GM23338 (cell line): ENCODE data around the gene HEXB. TPM values are rescaled to one million over a fixed set of nuclear protein-coding genes. Genes with fewer than 3 reads are reported as not detected.

ENCODE experiments used
- ATAC-seq: fragments of 200-7000 bp; cut with Tn5 transposase; 3 replicates; pipeline ENCODE4 v1.9.1; 2020
- DNase-seq: peaks from one replicate; pipeline ENCODE4 v3.0.0-alpha.2; 2015; ENCODE audit warnings: low spot score
- H2AFZ ChIP-seq: fragments of 200-600 bp; sonication (generic); 2 replicates; pipeline ENCODE4 v1.8.0; 2016; ENCODE audit warnings: antibody characterized with exemption, mild to moderate bottlenecking, moderate library complexity
- H3F3A ChIP-seq: fragments of 200-600 bp; sonication (generic); replicated peaks from 2 replicates; pipeline ENCODE4 v1.8.0; 2017; ENCODE audit warnings: antibody characterized with exemption, mixed run types, low read depth
- H3K27ac ChIP-seq: fragments of 200-600 bp; sonication (generic); 2 replicates; pipeline ENCODE4 v1.6.1; 2016; ENCODE audit warnings: low read depth
- H3K27me3 ChIP-seq: fragments of 200-600 bp; sonication (generic); 2 replicates; pipeline ENCODE4 v1.8.0; 2016; ENCODE audit warnings: mild to moderate bottlenecking, mixed run types, moderate library complexity; ENCODE audit not compliant: insufficient read depth
- H3K36me3 ChIP-seq: fragments of 200-600 bp; sonication (generic); 2 replicates; pipeline ENCODE4 v1.8.0; 2016; ENCODE audit warnings: mild to moderate bottlenecking; ENCODE audit not compliant: insufficient read depth
- H3K4me1 ChIP-seq: fragments of 200-600 bp; sonication (generic); 2 replicates; pipeline ENCODE4 v1.8.0; 2016; ENCODE audit warnings: mild to moderate bottlenecking, moderate library complexity; ENCODE audit not compliant: insufficient read depth
- H3K4me2 ChIP-seq: fragments of 200-600 bp; sonication (generic); 2 replicates; pipeline ENCODE4 v1.7.1; 2017; ENCODE audit warnings: mixed run types
- H3K4me3 ChIP-seq: fragments of 200-600 bp; sonication (generic); 2 replicates; pipeline ENCODE4 v1.6.1; 2016; ENCODE audit warnings: mixed run types
- H3K79me2 ChIP-seq: fragments of 200-600 bp; sonication (generic); replicated peaks from 2 replicates; pipeline ENCODE4 v1.8.0; 2017; ENCODE audit warnings: mild to moderate bottlenecking; ENCODE audit not compliant: insufficient read depth
- H3K9me2 ChIP-seq: fragments of 200-600 bp; sonication (generic); 2 replicates; pipeline ENCODE4 v1.8.0; 2017; ENCODE audit not compliant: insufficient read depth
- H4K20me1 ChIP-seq: fragments of 200-600 bp; sonication (generic); replicated peaks from 2 replicates; pipeline ENCODE4 v1.8.0; 2017; ENCODE audit warnings: mild to moderate bottlenecking; ENCODE audit not compliant: insufficient read depth
- H3K27ac Mint-ChIP-seq: 2 replicates; pipeline ENCODE4 v1.8.0; 2020; ENCODE audit warnings: inconsistent platforms, mild to moderate bottlenecking, moderate library complexity, mixed read lengths
- H3K27me3 Mint-ChIP-seq: 3 replicates; pipeline ENCODE4 v1.8.0; 2022; ENCODE audit warnings: low read depth, mild to moderate bottlenecking, moderate library complexity, mixed read lengths, inconsistent platforms; ENCODE audit not compliant: insufficient read depth, poor library complexity
- H3K36me3 Mint-ChIP-seq: 3 replicates; pipeline ENCODE4 v1.8.0; 2021; ENCODE audit warnings: low read depth, mild to moderate bottlenecking, inconsistent platforms, moderate library complexity, mixed read lengths
- H3K4me1 Mint-ChIP-seq: 3 replicates; pipeline ENCODE4 v1.8.0; 2020; ENCODE audit warnings: mild to moderate bottlenecking, inconsistent platforms, mixed read lengths
- H3K4me3 Mint-ChIP-seq: 3 replicates; pipeline ENCODE4 v1.8.0; 2021; ENCODE audit warnings: moderate library complexity, mild to moderate bottlenecking, inconsistent platforms, mixed read lengths
- H3K9me3 Mint-ChIP-seq: 3 replicates; pipeline ENCODE4 v1.8.0; 2020; ENCODE audit warnings: moderate library complexity, mild to moderate bottlenecking, inconsistent platforms, mixed read lengths
- CREB1 ChIP-seq: fragments of 250-450 bp; sonication (Bioruptor Pico); IDR thresholded peaks from 2 replicates; pipeline ENCODE4 v1.5.0; 2020; ENCODE audit warnings: low read depth, mild to moderate bottlenecking, moderate library complexity
- CTCF ChIP-seq, 2 experiments: fragments of 200-600 bp in 1 of 2; sonication (generic) in 1 of 2; conservative IDR thresholded peaks; 2 replicates each; pipeline versions ENCODE4 v1.5.1 to v1.6.1; 2016 to 2017; ENCODE audit warnings: antibody characterized with exemption in 2 of 2, low read depth in 2 of 2, mild to moderate bottlenecking in 2 of 2, moderate library complexity in 1 of 2
- ETS1 ChIP-seq: IDR thresholded peaks from 2 replicates; pipeline ENCODE4 v1.6.1; 2016; ENCODE audit warnings: antibody characterized with exemption
- EZH2 ChIP-seq: fragments of 200-600 bp; sonication (generic); IDR thresholded peaks from one replicate; pipeline ENCODE4 v1.8.0; 2017; ENCODE audit warnings: antibody characterized with exemption, mild to moderate bottlenecking, low read depth; ENCODE audit not compliant: unreplicated experiment
- EZH2phosphoT487 ChIP-seq: fragments of 200-600 bp; sonication (generic); IDR thresholded peaks from one replicate; pipeline ENCODE4 v1.8.1; 2018; ENCODE audit warnings: antibody characterized with exemption; ENCODE audit not compliant: unreplicated experiment
- JUNB ChIP-seq: IDR thresholded peaks from one replicate; pipeline ENCODE4 v1.6.1; 2016; ENCODE audit warnings: antibody characterized with exemption; ENCODE audit not compliant: unreplicated experiment
- NANOG ChIP-seq: IDR thresholded peaks from 2 replicates; pipeline ENCODE4 v1.6.1; 2016; ENCODE audit warnings: antibody characterized with exemption, borderline replicate concordance
- POLR2AphosphoS5 ChIP-seq: IDR thresholded peaks from 2 replicates; pipeline ENCODE4 v1.6.1; 2016; ENCODE audit warnings: antibody characterized with exemption, low read depth
- REST ChIP-seq: IDR thresholded peaks from one replicate; pipeline ENCODE4 v1.6.1; 2018; ENCODE audit warnings: antibody characterized with exemption; ENCODE audit not compliant: unreplicated experiment
- STAT1 ChIP-seq: IDR thresholded peaks from one replicate; pipeline ENCODE4 v1.6.1; 2016; ENCODE audit warnings: antibody characterized with exemption; ENCODE audit not compliant: unreplicated experiment
- ZNF114 ChIP-seq: fragments of 250-450 bp; sonication (Bioruptor Pico); IDR thresholded peaks from 2 replicates; pipeline ENCODE4 v1.5.0; 2020; ENCODE audit warnings: mild to moderate bottlenecking, moderate library complexity
- ZNF331 ChIP-seq: fragments of 250-450 bp; sonication (Bioruptor Pico); IDR thresholded peaks from 2 replicates; pipeline ENCODE4 v1.5.0; 2020; ENCODE audit warnings: low read depth, mild to moderate bottlenecking, moderate library complexity
- ZNF462 ChIP-seq: fragments of 250-450 bp; sonication (Bioruptor Pico); IDR thresholded peaks from 2 replicates; pipeline ENCODE4 v1.5.0; 2020; ENCODE audit warnings: mild to moderate bottlenecking, moderate library complexity
- polyA plus RNA-seq: library from polyadenylated mRNA; unstranded; fragments of >200 nt; fragmentation: Nextera tagmentation; extraction: Ambion mirVana; gene quantifications from 2 replicates; pipeline ENCODE4 v1.2.1, GENCODE V29; 2016
- total RNA-seq: library from RNA; depleted of rRNA; stranded (reverse); fragments of >200 nt; shearing (Covaris generic); gene quantifications from 2 replicates; pipeline ENCODE4 v1.2.3, GENCODE V29; 2014

The HEXB gene
- total and polyA plus RNA-seq, 2 experiments from 2014 or later, result 49.2 to 70.8 TPM

- Histone ChIP-seq H3F3A (no peaks in the 10 kb centered on the region), H3K9me2 (0 out of 2 replicates have a peak, but pooled peaks cover 2% of the 10 kb centered on the region), H3K4me2 (no peak overlapping the region), H4K20me1 (no peaks in the 10 kb centered on the region), H3K79me2 (no peaks in the 10 kb centered on the region), H3K27me3 (no peaks in the 10 kb centered on the region), H2AFZ (no peak overlapping the region), H3K4me3 (no peak overlapping the region), H3K4me1 (no peaks in the 10 kb centered on the region), H3K36me3 (no peaks in the 10 kb centered on the region; the same call in 1 of the 2 replicates), H3K27ac (no peak overlapping the region)
- Mint-ChIP-seq H3K36me3 (no peaks in the 10 kb centered on the region), H3K27ac (no peak overlapping the region), H3K9me3 (peaks cover 7% of the 10 kb centered on the region), H3K4me1 (peaks cover 3% of the 10 kb centered on the region; the same call in 1 of the 3 replicates), H3K27me3 (peaks cover 4% of the 10 kb centered on the region), H3K4me3 (no peak overlapping the region)
- no peak for ATAC-seq
- no peak for TF ChIP-seq POLR2AphosphoS5
- TF ChIP-seq ETS1, result no peak
- TF ChIP-seq JUNB, result no peak
- TF ChIP-seq EZH2phosphoT487, result no peak
- TF ChIP-seq STAT1, result no peak
- TF ChIP-seq ZNF114 (CRISPR knock-in tag), result no peak
- TF ChIP-seq CTCF (conservative IDR thresholded peaks at IDR 0.05; ENCODE audit: low read depth in 2 of 2), result no peak
- no peak for TF ChIP-seq CREB1
- no peak for TF ChIP-seq REST
- no peak for TF ChIP-seq EZH2
- no peak for TF ChIP-seq ZNF462 (CRISPR knock-in tag)
- no peak for TF ChIP-seq ZNF331 (CRISPR knock-in tag)
- no peak for TF ChIP-seq NANOG
- no peak for DNase-seq
Observed at GRCh38 chr5:74655206-74655605, 29.8 kb upstream of the HEXB start.
